Spinal cord (tissue), 10 donors: ENCODE results near the gene HSD11B1L. TPM values are rescaled to one million over a fixed set of nuclear protein-coding genes. Genes with fewer than 3 reads are reported as not detected.
"Not testable (repeated sequence)": the region's sequence is repeated elsewhere in the genome, so short reads cannot be mapped to it uniquely, and the experiment has no call there.

Source experiments
- DNase-seq, 6 donors: peaks; one replicate each; pipeline versions ENCODE4 v3.0.0 to v3.0.0-alpha.2; 2013 to 2015; ENCODE audit warnings: low spot score in 6 of 6, low read depth in 4 of 6
- H3K27ac ChIP-seq: one replicate; pipeline ENCODE4 v1.5.1; 2013; ENCODE audit warnings: low read depth, low read length, control low read depth
- H3K27me3 ChIP-seq: one replicate; pipeline ENCODE4 v1.6.1; 2013; ENCODE audit warnings: low read length; ENCODE audit not compliant: control insufficient read depth, insufficient read depth
- H3K36me3 ChIP-seq: one replicate; pipeline ENCODE4 v1.6.1; 2013; ENCODE audit warnings: low read length; ENCODE audit not compliant: control insufficient read depth, insufficient read depth
- H3K4me1 ChIP-seq: one replicate; pipeline ENCODE4 v1.6.1; 2013; ENCODE audit warnings: low read length; ENCODE audit not compliant: control insufficient read depth, insufficient read depth
- H3K4me3 ChIP-seq: one replicate; pipeline ENCODE4 v1.5.1; 2013; ENCODE audit warnings: low read depth, low read length, control low read depth
- H3K9me3 ChIP-seq: one replicate; pipeline ENCODE4 v1.6.1; 2013; ENCODE audit warnings: low read length; ENCODE audit not compliant: control insufficient read depth, insufficient read depth
- WGBS: methylation state at CpG from one replicate; pipeline ENCODE4 v1.1.5; 2013; ENCODE audit warnings: missing lambda C conversion rate; ENCODE audit not compliant: insufficient coverage; 5-methylcytosine and 5-hydroxymethylcytosine counted together
- polyA plus RNA-seq, 2 donors: library from polyadenylated mRNA; unstranded; fragments of 120-200 nt; gene quantifications; one replicate each; pipeline ENCODE4 v1.2.1, GENCODE V29; 2013; ENCODE audit not compliant: insufficient read length in 2 of 2
- total RNA-seq, 2 donors: library from RNA; depleted of rRNA in 1 of 2; stranded (reverse); fragments of 120-200 nt in 1 of 2; fragments of >200 nt in 1 of 2; gene quantifications; one replicate each; pipeline versions ENCODE4 v1.2.3 to v1.2.4, GENCODE V29; 2013 to 2014
- donor health status: healthy.

HSD11B1L gene
- total and polyA plus RNA-seq, 4 donors = 27.7 to 71.1 (median 47.8) TPM

DNA sequence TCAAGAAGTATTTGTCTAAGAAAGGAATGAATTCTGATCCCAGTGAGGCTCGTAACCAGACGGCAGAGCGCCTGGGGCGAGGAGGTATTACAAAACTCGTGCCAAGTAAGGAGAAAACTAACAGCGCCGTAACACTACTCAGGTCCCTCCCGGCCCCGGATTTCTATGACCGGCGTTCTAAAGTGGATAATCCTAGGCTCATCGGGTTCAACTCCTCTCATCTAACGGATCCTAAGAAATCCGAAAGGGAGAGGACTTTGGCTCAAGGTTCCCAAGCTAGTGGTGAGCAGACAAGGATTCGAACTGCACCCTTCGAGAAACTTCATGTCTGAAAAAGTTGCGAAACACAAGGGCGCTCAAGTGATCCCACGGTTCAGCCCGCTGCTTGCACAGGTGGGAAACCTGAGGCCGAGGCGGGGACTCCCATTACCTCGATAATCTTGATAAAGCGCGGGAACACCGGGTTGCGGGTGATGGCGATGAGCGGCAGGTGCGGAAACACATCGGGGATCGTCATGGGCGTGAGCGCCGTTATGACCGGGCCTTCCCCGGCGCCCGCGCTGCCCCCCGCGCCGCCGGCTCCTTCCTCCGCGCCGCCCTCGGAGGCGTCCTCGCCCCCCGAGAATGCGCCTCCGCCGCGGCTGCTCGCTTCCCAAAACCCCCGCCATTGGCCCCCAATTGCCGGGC lies 38.6 kb downstream of the HSD11B1L start:
- DNase-seq = no peak
- peaks cover 29% of the 10 kb centered on the region for H3K4me1 ChIP-seq
- WGBS = under 1% methylated on average over 58 of the region's 58 CpGs
- H3K27ac ChIP-seq = peak overlapping the region; percentile 97
- no peaks in the 10 kb centered on the region for H3K9me3 ChIP-seq
- H3K4me3 ChIP-seq = peak overlapping the region; percentile 92
- no peaks in the 10 kb centered on the region for H3K27me3 ChIP-seq
- peaks cover 12% of the 10 kb centered on the region for H3K36me3 ChIP-seq

DNA sequence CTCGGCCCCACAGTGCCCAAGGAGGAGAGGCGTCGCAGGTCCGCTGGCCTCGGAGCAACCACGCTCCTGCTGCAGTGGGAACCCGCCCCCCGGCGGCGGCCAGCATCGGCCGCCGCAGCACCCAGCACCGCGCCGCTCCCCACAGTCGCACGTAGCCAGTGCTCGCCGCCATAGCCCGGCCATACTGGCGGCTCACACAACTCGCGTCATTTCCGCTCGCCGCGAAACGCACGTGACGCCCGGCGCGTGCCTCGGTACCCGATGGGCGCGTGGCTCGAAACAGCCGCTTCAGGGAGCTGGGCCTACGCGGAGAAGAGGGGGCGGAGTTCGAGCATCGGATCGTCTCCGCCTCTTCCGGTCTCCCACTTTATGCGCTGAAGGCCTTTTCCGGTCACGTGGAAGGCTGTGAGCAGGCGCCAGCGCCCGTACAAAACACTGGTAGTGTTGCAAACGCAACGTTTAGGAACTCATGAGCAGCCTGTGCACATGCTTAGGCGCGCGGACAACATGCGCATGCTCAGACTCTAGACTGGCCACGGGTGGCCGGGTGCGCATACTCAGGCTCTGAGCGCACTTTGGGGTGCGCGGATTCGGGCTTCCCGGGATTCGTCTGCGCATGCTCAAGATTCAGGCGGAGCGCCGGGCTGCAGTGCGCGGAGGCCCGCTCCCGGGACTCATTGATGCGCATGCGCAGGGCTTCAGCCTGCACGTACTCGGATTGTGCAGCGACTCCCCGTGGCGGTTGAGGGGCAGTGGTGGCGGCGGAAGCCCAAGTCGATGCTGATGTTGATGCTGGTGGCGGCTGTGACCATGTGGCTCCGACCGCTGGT lies 39.3 kb downstream of the HSD11B1L start, which contains the start of the genes CATSPERD and LONP1:
CATSPERD (plus strand) TSS at position 677 of the 830 bp plus-strand sequence; CDS start at position 778, 101 bp downstream.
LONP1 (minus strand) TSS at position 186 of the 830 bp plus-strand sequence; CDS start at position 172, 14 bp downstream.
- H3K27me3 ChIP-seq = no peaks in the 10 kb centered on the region
- peak; percentile 97 to 100 (median 99) for DNase-seq
- no peaks in the 10 kb centered on the region for H3K9me3 ChIP-seq
- under 1% methylated on average over 89 of the region's 90 CpGs for WGBS
- peak within 1 kb of the TSS; percentile 97 for H3K27ac ChIP-seq
- peak within 1 kb of the TSS; percentile 92 for H3K4me3 ChIP-seq
- peaks cover 12% of the 10 kb centered on the region for H3K36me3 ChIP-seq
- peaks cover 29% of the 10 kb centered on the region for H3K4me1 ChIP-seq

DNA sequence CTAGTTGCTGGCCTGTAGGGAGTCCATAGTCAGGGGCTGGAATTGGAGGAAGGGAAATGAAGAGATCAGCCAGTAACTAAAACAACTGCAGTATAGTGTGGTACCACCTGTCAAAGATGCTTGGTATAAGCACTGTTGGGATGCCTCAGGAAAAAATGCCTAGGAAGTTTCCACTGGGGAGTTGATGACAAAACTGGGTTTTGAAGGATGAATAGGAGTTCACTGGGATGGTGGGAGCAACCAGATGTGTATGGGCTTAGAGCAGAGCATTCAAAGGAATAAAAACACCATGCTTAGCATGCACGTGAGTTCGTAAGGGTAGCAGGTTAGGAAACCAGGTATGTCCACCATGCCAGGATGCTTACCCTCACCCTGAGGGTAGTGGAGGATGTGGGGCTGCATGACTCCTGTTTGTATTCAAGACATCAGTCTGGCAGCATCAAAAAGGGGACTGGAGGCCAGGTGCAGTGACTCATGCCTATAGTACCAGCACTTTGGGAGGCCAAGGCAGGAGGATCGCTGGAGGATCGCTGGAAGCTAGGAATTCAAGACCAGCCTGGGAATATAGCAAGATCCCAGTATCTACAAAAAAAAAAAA lies 46.7 kb downstream of the HSD11B1L start:
- Histone ChIP-seq H3K9me3 (no peaks in the 10 kb centered on the region), H3K4me1 (no peaks in the 10 kb centered on the region), H3K27me3 (no peaks in the 10 kb centered on the region), H3K36me3 (no peaks in the 10 kb centered on the region), H3K4me3 (no peak overlapping the region), H3K27ac (no peak overlapping the region)
- WGBS = 90% methylated on average over 2 of the region's 4 CpGs
- no peak for DNase-seq

DNA sequence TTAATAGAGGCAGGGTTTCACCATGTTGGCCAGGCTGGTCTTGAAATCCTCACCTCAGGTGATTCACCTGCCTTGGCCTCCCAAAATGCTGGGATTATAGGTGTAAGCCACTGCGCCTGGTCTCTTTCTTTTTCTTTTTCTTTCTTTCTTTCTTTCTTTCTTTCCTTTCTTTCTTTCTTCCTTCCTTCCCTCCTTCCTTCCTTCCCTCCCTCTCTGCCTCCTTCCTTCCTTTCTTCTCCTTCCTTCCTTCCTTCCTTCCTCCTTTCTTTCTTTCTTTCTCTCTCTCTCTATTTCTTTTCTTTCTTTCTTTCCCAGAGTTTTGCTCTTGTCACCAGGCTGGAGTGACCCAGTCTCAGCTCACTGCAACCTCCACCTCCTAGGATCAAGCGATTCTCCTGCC lies 52.3 kb downstream of the HSD11B1L start:
- not testable (repeated sequence) for H3K36me3 ChIP-seq, H3K4me1 ChIP-seq, H3K27ac ChIP-seq, DNase-seq, H3K9me3 ChIP-seq, H3K4me3 ChIP-seq, H3K27me3 ChIP-seq
- WGBS = 95% methylated on average over 2 of the region's 2 CpGs

Other genes starting within 250 kb of the HSD11B1L start
- under 1 TPM in 1 of 2 donors, not detected in 1; 0.11 TPM for gene ZNRF4, start 225.6 kb upstream of the HSD11B1L start, total RNA-seq
- under 1 TPM; 0.51 to 0.71 TPM for gene ZNRF4, start 225.6 kb upstream of the HSD11B1L start, polyA plus RNA-seq
- 1 to 10 TPM in 1 of 2 donors, under 1 TPM in 1; 0.94 to 1.1 TPM for gene TINCR, start 113.1 kb upstream of the HSD11B1L start, total RNA-seq
- gene TINCR, start 113.1 kb upstream of the HSD11B1L start, polyA plus RNA-seq = 1 to 10 TPM; 4.2 to 5.1 TPM
- 10 to 100 TPM; 36.6 to 49.1 TPM for gene SAFB2, start 58.3 kb upstream of the HSD11B1L start, total RNA-seq
- gene SAFB2, start 58.3 kb upstream of the HSD11B1L start, polyA plus RNA-seq = 100 to 1,000 TPM in 1 of 2 donors, 10 to 100 TPM in 1; 85.7 to 122 TPM
- gene SAFB, start 57.9 kb upstream of the HSD11B1L start, total RNA-seq = 10 to 100 TPM; 46.2 to 61.4 TPM
- 100 to 1,000 TPM; 137 to 162 TPM for gene SAFB, start 57.9 kb upstream of the HSD11B1L start, polyA plus RNA-seq
- 10 to 100 TPM; 27.2 to 83.1 TPM for gene MICOS13, start 511 bp upstream of the HSD11B1L start, total RNA-seq
- 10 to 100 TPM; 74.5 to 74.8 TPM for gene MICOS13, start 511 bp upstream of the HSD11B1L start, polyA plus RNA-seq
- 1,000 to 10,000 TPM in 1 of 2 donors, 100 to 1,000 TPM in 1; 162 to 1,048 TPM for gene RPL36, start 9.3 kb downstream of the HSD11B1L start, total RNA-seq
- gene RPL36, start 9.3 kb downstream of the HSD11B1L start, polyA plus RNA-seq = 100 to 1,000 TPM; 682 to 689 TPM
- 10 to 100 TPM; 29.8 to 45.2 TPM for gene LONP1, start 39.1 kb downstream of the HSD11B1L start, total RNA-seq
- 10 to 100 TPM; 72.6 to 79.7 TPM for gene LONP1, start 39.1 kb downstream of the HSD11B1L start, polyA plus RNA-seq
- 1 to 10 TPM in 1 of 2 donors, not detected in 1; 3.6 TPM for gene CATSPERD, start 39.6 kb downstream of the HSD11B1L start, total RNA-seq
- gene CATSPERD, start 39.6 kb downstream of the HSD11B1L start, polyA plus RNA-seq = 1 to 10 TPM in 1 of 2 donors, under 1 TPM in 1; 0.59 to 2.8 TPM
- 1 to 10 TPM in 1 of 2 donors, under 1 TPM in 1; 0.20 to 2.6 TPM for gene PRR22, start 103.7 kb downstream of the HSD11B1L start, total RNA-seq
- gene PRR22, start 103.7 kb downstream of the HSD11B1L start, polyA plus RNA-seq = 1 to 10 TPM; 3.9 to 4.1 TPM
- 10 to 100 TPM in 1 of 2 donors, 1 to 10 TPM in 1; 9.5 to 21.5 TPM for gene DUS3L, start 110.1 kb downstream of the HSD11B1L start, total RNA-seq
- gene DUS3L, start 110.1 kb downstream of the HSD11B1L start, polyA plus RNA-seq = 10 to 100 TPM; 22.9 to 31.0 TPM
- under 1 TPM; 0.20 to 0.99 TPM for gene NRTN, start 124.0 kb downstream of the HSD11B1L start, total RNA-seq
- gene NRTN, start 124.0 kb downstream of the HSD11B1L start, polyA plus RNA-seq = under 1 TPM; 0.38 to 0.53 TPM
- not detected for gene FUT6, start 158.7 kb downstream of the HSD11B1L start, total RNA-seq
- under 1 TPM in 1 of 2 donors, not detected in 1; 0.21 TPM for gene FUT6, start 158.7 kb downstream of the HSD11B1L start, polyA plus RNA-seq
- not detected for gene FUT3, start 170.4 kb downstream of the HSD11B1L start, total RNA-seq
- gene FUT3, start 170.4 kb downstream of the HSD11B1L start, polyA plus RNA-seq = under 1 TPM; 0.26 to 0.32 TPM
- gene FUT5, start 189.5 kb downstream of the HSD11B1L start, total RNA-seq = not detected
- not detected for gene FUT5, start 189.5 kb downstream of the HSD11B1L start, polyA plus RNA-seq
- 100 to 1,000 TPM in 1 of 2 donors, 10 to 100 TPM in 1; 63.6 to 304 TPM for gene NDUFA11, start 222.8 kb downstream of the HSD11B1L start, total RNA-seq
- gene NDUFA11, start 222.8 kb downstream of the HSD11B1L start, polyA plus RNA-seq = 100 to 1,000 TPM; 254 to 262 TPM
- gene VMAC, start 223.8 kb downstream of the HSD11B1L start, total RNA-seq = 1 to 10 TPM; 5.3 to 9.8 TPM
- gene VMAC, start 223.8 kb downstream of the HSD11B1L start, polyA plus RNA-seq = 1 to 10 TPM; 4.7 to 8.5 TPM
- gene CAPS, start 233.2 kb downstream of the HSD11B1L start, total RNA-seq = 10 to 100 TPM; 15.3 to 85.3 TPM
- gene CAPS, start 233.2 kb downstream of the HSD11B1L start, polyA plus RNA-seq = 10 to 100 TPM; 44.6 to 54.2 TPM